ENCODE results near the gene ALLC. TPM values are rescaled to one million over a fixed set of nuclear protein-coding genes. Genes with fewer than 3 reads are reported as not detected.

ALLC gene
- total RNA-seq, 1 experiment from 2014 or later: not detected

GRCh38 chr2:3747826-3748225, 89.8 kb downstream of the ALLC start:
- DNase-seq (ENCODE audit: low read depth): no peak

GRCh38 chr2:3749201-3749600, 91.2 kb downstream of the ALLC start:
- no peak for DNase-seq (ENCODE audit: low read depth)

- no peak for DNase-seq (ENCODE audit: low read depth)
Measured at GRCh38 chr2:3751251-3751650, 93.3 kb downstream of the ALLC start.

- no peak for DNase-seq (ENCODE audit: low read depth)
Measured at GRCh38 chr2:3751806-3752205, 93.8 kb downstream of the ALLC start.

Other genes with a start within 250 kb of the ALLC start
- 66.9 and 83.1 TPM in 2 replicates for gene ADI1, start 138.7 kb upstream of the ALLC start, total RNA-seq (2014; rRNA removed; shearing (Covaris generic))
- 17.6 and 27.7 TPM in 2 replicates for gene RNASEH1, start 99.9 kb upstream of the ALLC start, total RNA-seq (2014; rRNA removed; shearing (Covaris generic))
- 1,245 and 2,001 TPM in 2 replicates for gene RPS7, start 82.9 kb upstream of the ALLC start, total RNA-seq (2014; rRNA removed; shearing (Covaris generic))
- 0.10 TPM in 1 of 2 replicates, not detected in the other for gene COLEC11, start 63.1 kb upstream of the ALLC start, total RNA-seq (2014; rRNA removed; shearing (Covaris generic))
- not detected in 2 replicates for gene DCDC2C, start 45.4 kb downstream of the ALLC start, total RNA-seq (2014; rRNA removed; shearing (Covaris generic))